B cell (primary cell): Measurements from ENCODE around the gene GCN1. TPM values are rescaled to one million over a fixed set of nuclear protein-coding genes. Genes with fewer than 3 reads are reported as not detected.

Experiments used
- ATAC-seq: fragments of 200-7000 bp; cut with Tn5 transposase; one replicate; pipeline ENCODE4 v1.10.0; 2021; ENCODE audit warnings: low read depth, mild to moderate bottlenecking, moderate number of reproducible peaks, moderate library complexity
- CTCF ChIA-PET: fragments of 350-600 bp; sonication (Branson Sonifier 250); formaldehyde crosslinking; loops from one replicate; lab custom pipeline; 2021; ENCODE audit warnings: antibody characterized with exemption, inconsistent platforms; lab: Charles Lee
- POLR2A ChIA-PET: fragments of 350-600 bp; sonication (Branson Sonifier 250); formaldehyde crosslinking; loops from one replicate; lab custom pipeline; 2021; ENCODE audit warnings: antibody characterized with exemption; lab: Charles Lee
- DNase-seq: peaks from one replicate; pipeline ENCODE4 v3.0.0; 2013
- H2AFZ ChIP-seq: 2 replicates; pipeline ENCODE4 v1.6.1; 2012; ENCODE audit warnings: mild to moderate bottlenecking, low read depth, low read length; ENCODE audit not compliant: insufficient read depth, poor library complexity, severe bottlenecking
- H3K27ac ChIP-seq, 2 donors: 1 replicate in 1 of 2; 2 replicates in 1 of 2; pipeline ENCODE4 v1.5.1; 2012 to 2013; ENCODE audit warnings: low read length in 2 of 2, mild to moderate bottlenecking in 2 of 2, moderate library complexity in 1 of 2
- H3K27me3 ChIP-seq, 4 experiments: fragments of 200-600 bp in 1 of 4; sonication (generic) in 1 of 4; replicated peaks in 1 of 4; 1 replicate in 2 of 4; 2 replicates in 2 of 4; pipeline versions ENCODE4 v1.6.1 to v1.7.0; 2013 to 2016; ENCODE audit warnings: low read length in 3 of 4, mild to moderate bottlenecking in 2 of 4, mixed read lengths in 1 of 4, moderate library complexity in 1 of 4; ENCODE audit not compliant: insufficient read depth in 4 of 4, control insufficient read depth in 3 of 4; ENCODE audit errors: control extremely low read depth in 1 of 4
- H3K36me3 ChIP-seq, 2 experiments: replicated peaks in 1 of 2; 1 replicate in 1 of 2; 2 replicates in 1 of 2; pipeline versions ENCODE4 v1.6.1 to v1.7.1; 2013; ENCODE audit warnings: low read length in 1 of 2; ENCODE audit not compliant: insufficient read depth in 2 of 2, control insufficient read depth in 1 of 2; ENCODE audit errors: control extremely low read depth in 1 of 2, extremely low read depth in 1 of 2
- H3K4me1 ChIP-seq, 2 donors: fragments of 200-600 bp in 1 of 2; sonication (generic) in 1 of 2; 1 replicate in 1 of 2; 2 replicates in 1 of 2; pipeline versions ENCODE4 v1.5.1 to v1.6.1; 2013 to 2017; ENCODE audit warnings: low read length in 2 of 2; ENCODE audit not compliant: control insufficient read depth in 2 of 2, insufficient read depth in 2 of 2
- H3K4me2 ChIP-seq: replicated peaks from 2 replicates; pipeline ENCODE3; 2012; ENCODE audit warnings: mild to moderate bottlenecking, low read depth, low read length; ENCODE audit not compliant: poor library complexity, severe bottlenecking
- H3K4me3 ChIP-seq, 5 experiments: fragments of 200-600 bp in 1 of 5; sonication (generic) in 1 of 5; 1 replicate in 3 of 5; 2 replicates in 2 of 5; pipeline versions ENCODE4 v1.5.1 to v1.7.0; 2011 to 2016; ENCODE audit warnings: low read length in 4 of 5, mild to moderate bottlenecking in 4 of 5, low read depth in 2 of 5, control low read depth in 1 of 5, moderate library complexity in 1 of 5; ENCODE audit not compliant: insufficient read depth in 1 of 5; ENCODE audit errors: control extremely low read depth in 1 of 5, extremely low read depth in 1 of 5
- H3K79me2 ChIP-seq: fragments of 200-600 bp; sonication (generic); one replicate; pipeline ENCODE4 v1.6.0; 2016; ENCODE audit warnings: low read length; ENCODE audit not compliant: control insufficient read depth, insufficient read depth
- H3K9ac ChIP-seq: fragments of 200-600 bp; sonication (generic); 2 replicates; pipeline ENCODE4 v1.6.1; 2017; ENCODE audit warnings: mild to moderate bottlenecking, low read length, moderate library complexity
- H3K9me3 ChIP-seq, 3 donors: one replicate each; pipeline versions ENCODE4 v1.6.1 to v1.7.1; 2013; ENCODE audit warnings: low read length in 2 of 3; ENCODE audit not compliant: control insufficient read depth in 2 of 3, insufficient read depth in 1 of 3; ENCODE audit errors: control extremely low read depth in 1 of 3
- H4K20me1 ChIP-seq: 2 replicates; pipeline ENCODE4 v1.6.0; 2012; ENCODE audit warnings: mild to moderate bottlenecking, low read length; ENCODE audit not compliant: insufficient read depth, control insufficient read depth, poor library complexity, severe bottlenecking
- H3K27ac Mint-ChIP-seq: one replicate; pipeline ENCODE4 v1.8.0; 2021; ENCODE audit warnings: mixed read lengths
- H3K27me3 Mint-ChIP-seq: one replicate; pipeline ENCODE4 v1.8.0; 2021; ENCODE audit warnings: mixed read lengths
- H3K4me1 Mint-ChIP-seq: one replicate; pipeline ENCODE4 v1.8.0; 2021; ENCODE audit warnings: mixed read lengths
- H3K4me3 Mint-ChIP-seq: one replicate; pipeline ENCODE4 v1.8.0; 2021; ENCODE audit warnings: mixed read lengths
- H3K9me3 Mint-ChIP-seq: one replicate; pipeline ENCODE4 v1.8.0; 2022; ENCODE audit warnings: mixed read lengths; ENCODE audit not compliant: insufficient read depth
- EZH2 ChIP-seq: IDR thresholded peaks from 2 replicates; pipeline ENCODE4 v1.6.1; 2012; ENCODE audit warnings: borderline replicate concordance, low read depth, mild to moderate bottlenecking, moderate library complexity, low read length; ENCODE audit not compliant: insufficient read depth, poor library complexity, severe bottlenecking
- WGBS: methylation state at CpG from one replicate; pipeline ENCODE4 v1.1.5; 2013; ENCODE audit warnings: missing lambda C conversion rate; ENCODE audit not compliant: insufficient coverage; 5-methylcytosine and 5-hydroxymethylcytosine counted together
- intact Hi-C: fragments of 100-400 bp; cut with micrococcal nuclease; formaldehyde crosslinking; loops from one replicate; pipeline ENCODE4 v1.10.0; 2022
- polyA plus RNA-seq: library from polyadenylated mRNA; depleted of rRNA; stranded (reverse); fragments of >200 nt; gene quantifications from 2 replicates; pipeline ENCODE4 v1.2.3, GENCODE V29; 2012
- total RNA-seq, 2 donors: library from RNA; stranded (reverse); fragments of 120-200 nt in 1 of 2; gene quantifications; 1 replicate in 1 of 2; 2 replicates in 1 of 2; pipeline versions ENCODE4 v1.2.3 to v1.2.4, GENCODE V29; 2013 to 2022
- TF ChIP-seq, protein P1 (sequence below): fragments of 200-600 bp; IDR thresholded peaks from one replicate; pipeline ENCODE4 v1.8.0; 2022; ENCODE audit warnings: antibody characterized with exemption, mild to moderate bottlenecking

GCN1 gene
- total and polyA plus RNA-seq, 2 donors (not counting 1 experiment from before 2014, with no cell fraction given): 41.3 to 127 TPM

DNA sequence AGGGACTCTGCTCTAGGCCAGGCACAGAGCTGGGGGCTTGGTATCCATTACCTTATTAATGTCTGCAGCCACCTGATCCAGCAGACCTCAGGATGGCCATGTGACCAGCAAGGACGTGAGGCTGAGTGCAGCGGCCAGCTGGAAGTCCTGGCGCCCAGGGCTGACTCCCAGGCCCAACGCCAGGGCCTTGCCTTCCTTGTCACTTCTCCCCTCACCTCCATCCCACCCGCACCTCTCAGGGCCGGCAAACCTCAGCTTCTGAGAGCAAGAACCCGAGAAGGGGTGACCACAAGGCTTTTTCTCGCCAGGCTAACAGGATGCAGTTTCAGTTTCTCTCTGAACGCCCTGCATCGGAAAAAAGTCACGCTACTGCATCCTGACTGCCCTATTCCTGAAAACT, 93.3 kb downstream of the GCN1 start:
- H3K4me1 Mint-ChIP-seq: peaks cover 6% of the 10 kb centered on the region
- Histone ChIP-seq H3K9ac (no peak overlapping the region), H3K4me2 (peak overlapping the region; percentile 15), H2AFZ (no peak overlapping the region), H3K4me3 (no peak overlapping the region), H3K9me3 (no peaks in the 10 kb centered on the region), H3K27me3 (no peaks in the 10 kb centered on the region), H3K36me3 (peaks cover 0 to 87% of the 10 kb centered on the region in 2 experiments), H4K20me1 (peaks cover 97% of the 10 kb centered on the region), H3K4me1 (no peaks in the 10 kb centered on the region), H3K79me2 (peaks cover 81% of the 10 kb centered on the region), H3K27ac (no peak overlapping the region)
- intact Hi-C loops: no loop called here
- no peak overlapping the region for H3K4me3 Mint-ChIP-seq
- DNase-seq (no peak), ATAC-seq (no peak)
- no peaks in the 10 kb centered on the region for H3K27me3 Mint-ChIP-seq
- no peaks in the 10 kb centered on the region for H3K9me3 Mint-ChIP-seq
- 72% methylated on average over 11 of the region's 11 CpGs for WGBS
- ChIA-PET POLR2A (no interaction called here), CTCF (no interaction called here)
- TF ChIP-seq, protein P1, sequence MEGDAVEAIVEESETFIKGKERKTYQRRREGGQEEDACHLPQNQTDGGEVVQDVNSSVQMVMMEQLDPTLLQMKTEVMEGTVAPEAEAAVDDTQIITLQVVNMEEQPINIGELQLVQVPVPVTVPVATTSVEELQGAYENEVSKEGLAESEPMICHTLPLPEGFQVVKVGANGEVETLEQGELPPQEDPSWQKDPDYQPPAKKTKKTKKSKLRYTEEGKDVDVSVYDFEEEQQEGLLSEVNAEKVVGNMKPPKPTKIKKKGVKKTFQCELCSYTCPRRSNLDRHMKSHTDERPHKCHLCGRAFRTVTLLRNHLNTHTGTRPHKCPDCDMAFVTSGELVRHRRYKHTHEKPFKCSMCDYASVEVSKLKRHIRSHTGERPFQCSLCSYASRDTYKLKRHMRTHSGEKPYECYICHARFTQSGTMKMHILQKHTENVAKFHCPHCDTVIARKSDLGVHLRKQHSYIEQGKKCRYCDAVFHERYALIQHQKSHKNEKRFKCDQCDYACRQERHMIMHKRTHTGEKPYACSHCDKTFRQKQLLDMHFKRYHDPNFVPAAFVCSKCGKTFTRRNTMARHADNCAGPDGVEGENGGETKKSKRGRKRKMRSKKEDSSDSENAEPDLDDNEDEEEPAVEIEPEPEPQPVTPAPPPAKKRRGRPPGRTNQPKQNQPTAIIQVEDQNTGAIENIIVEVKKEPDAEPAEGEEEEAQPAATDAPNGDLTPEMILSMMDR: no peak
- no peak for TF ChIP-seq EZH2
- H3K27ac Mint-ChIP-seq: no peak overlapping the region

DNA sequence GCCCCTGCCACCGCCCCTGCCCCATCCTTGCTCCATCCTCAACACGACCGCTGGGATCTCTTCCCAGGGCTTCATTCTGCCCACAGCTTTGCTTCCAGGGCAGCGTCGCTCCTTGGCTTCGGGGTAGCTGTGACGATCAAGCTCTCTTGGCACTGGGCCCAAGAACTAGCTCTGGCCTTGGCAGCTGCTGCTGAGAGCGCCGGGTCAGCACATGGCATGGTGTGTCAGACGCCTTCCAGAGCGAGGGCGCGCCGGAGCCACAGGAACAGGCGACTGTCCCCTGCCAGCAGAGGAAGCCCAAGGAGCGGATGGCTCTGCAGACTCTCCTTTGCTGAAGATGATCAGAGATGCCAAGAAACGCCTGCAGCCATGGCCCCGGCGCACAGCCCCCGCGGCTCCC, 93.9 kb downstream of the GCN1 start:
- no peak for TF ChIP-seq EZH2
- TF ChIP-seq, protein P1: no peak
- H3K36me3 ChIP-seq: peaks cover 0 to 86% of the 10 kb centered on the region in 2 experiments
- no peak overlapping the region for H3K4me3 Mint-ChIP-seq
- no peaks in the 10 kb centered on the region for H3K9me3 Mint-ChIP-seq
- H3K4me2 ChIP-seq: no peak overlapping the region
- no peaks in the 10 kb centered on the region for H3K4me1 ChIP-seq
- no peaks in the 10 kb centered on the region for H3K27me3 ChIP-seq
- H2AFZ ChIP-seq: no peak overlapping the region
- ATAC-seq: no peak
- no peak overlapping the region for H3K9ac ChIP-seq
- no peak overlapping the region for H3K4me3 ChIP-seq
- no peaks in the 10 kb centered on the region for H3K27me3 Mint-ChIP-seq
- no peaks in the 10 kb centered on the region for H3K9me3 ChIP-seq
- no peak for DNase-seq
- ChIA-PET POLR2A (no interaction called here), CTCF (no interaction called here)
- H3K27ac ChIP-seq: no peak overlapping the region
- peaks cover 6% of the 10 kb centered on the region for H3K4me1 Mint-ChIP-seq
- WGBS: over 99% methylated on average over 21 of the region's 21 CpGs
- peaks cover 97% of the 10 kb centered on the region for H4K20me1 ChIP-seq
- H3K79me2 ChIP-seq: peaks cover 75% of the 10 kb centered on the region
- no peak overlapping the region for H3K27ac Mint-ChIP-seq
- intact Hi-C loops: no loop called here
